ENCODE data around the gene PPP1R26. TPM values are rescaled to one million over a fixed set of nuclear protein-coding genes. Genes with fewer than 3 reads are reported as not detected.
A peak's percentile ranks its signal among the peaks of the same experiment; 100 is the strongest.
"Not testable (repeated sequence)": the region's sequence is repeated elsewhere in the genome, so short reads cannot be mapped to it uniquely, and the experiment has no call there.

Gene PPP1R26
- total and polyA plus RNA-seq, 3 experiments from 2014 or later = 0.47 to 0.84 (median 0.59) TPM

DNA sequence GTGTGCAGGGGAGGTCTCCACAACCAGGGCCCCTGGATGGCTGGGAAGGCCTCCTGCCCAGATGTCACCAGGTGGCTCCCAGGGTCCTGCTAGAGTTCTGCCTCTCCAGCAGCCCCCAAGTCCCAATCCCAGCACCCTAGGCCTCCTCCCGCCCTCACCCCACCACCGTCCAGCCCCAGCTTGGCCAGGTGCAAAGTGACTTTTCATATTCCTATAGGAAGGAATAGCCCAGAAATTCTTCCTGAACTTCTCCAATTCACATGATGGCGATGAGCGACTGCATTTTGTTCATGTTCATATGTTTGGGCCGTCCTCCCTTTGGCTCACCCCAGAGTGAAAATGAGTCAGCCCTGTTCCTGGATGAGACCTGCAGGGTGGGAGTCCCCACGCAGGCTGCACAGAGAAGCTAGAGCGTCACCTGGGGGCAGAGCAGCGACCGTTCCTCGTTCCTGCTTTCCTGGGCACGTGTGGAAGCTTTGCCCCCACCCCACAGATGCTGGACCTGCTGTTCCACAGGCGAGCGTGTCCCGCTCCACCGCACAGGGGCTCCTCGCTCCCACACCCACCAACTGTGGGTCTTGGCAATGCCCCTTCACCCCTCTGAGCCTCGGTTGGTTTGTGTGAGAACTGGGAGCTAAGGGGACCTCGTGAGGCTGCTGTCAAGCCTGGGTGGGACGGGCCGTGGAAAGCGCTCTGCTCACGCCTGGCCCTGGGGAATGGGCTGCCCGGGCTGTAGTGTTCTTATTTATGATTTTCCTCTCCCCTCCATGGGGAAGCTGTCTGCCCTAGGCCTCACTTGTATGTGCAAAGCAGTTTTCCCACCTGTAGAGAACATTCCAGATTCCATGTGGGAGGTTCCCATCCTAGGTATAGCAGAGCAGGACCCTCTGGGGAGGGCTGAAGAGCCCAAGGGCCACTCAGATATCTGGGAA, 27.8 kb downstream of the PPP1R26 start:
- Histone ChIP-seq H3K27me3 (ENCODE audit: insufficient read depth, low read length, poor library complexity, severe bottlenecking) (no peaks in the 10 kb centered on the region), H3K4me1 (ENCODE audit: insufficient read depth, low read length) (peaks cover 9% of the 10 kb centered on the region), H3K27ac (ENCODE audit: low read depth, low read length) (no peak overlapping the region), H3K36me3 (ENCODE audit: insufficient read depth, low read length) (peaks cover 18% of the 10 kb centered on the region), H3K4me3 (ENCODE audit: low read length) (no peak overlapping the region), H3K9me3 (ENCODE audit: low read length) (no peaks in the 10 kb centered on the region)
- Mint-ChIP-seq H3K4me3 (no peak overlapping the region), H3K9me3 (peaks cover 6 to 14% (median 8%) of the 10 kb centered on the region in 5 donors), H3K27me3 (no peaks in the 10 kb centered on the region), H3K27ac (peak overlapping the region in 1 of 8 donors; percentile 57), H3K4me1 (peaks cover 9 to 15% (median 14%) of the 10 kb centered on the region in 3 donors), H3K36me3 (peaks cover 5 to 29% (median 7%) of the 10 kb centered on the region in 3 donors)
- DNase-seq = peak in 1 of 5 donors; percentile 30
- ChIA-PET POLR2A (no interaction called here), CTCF (no interaction called here)

DNA sequence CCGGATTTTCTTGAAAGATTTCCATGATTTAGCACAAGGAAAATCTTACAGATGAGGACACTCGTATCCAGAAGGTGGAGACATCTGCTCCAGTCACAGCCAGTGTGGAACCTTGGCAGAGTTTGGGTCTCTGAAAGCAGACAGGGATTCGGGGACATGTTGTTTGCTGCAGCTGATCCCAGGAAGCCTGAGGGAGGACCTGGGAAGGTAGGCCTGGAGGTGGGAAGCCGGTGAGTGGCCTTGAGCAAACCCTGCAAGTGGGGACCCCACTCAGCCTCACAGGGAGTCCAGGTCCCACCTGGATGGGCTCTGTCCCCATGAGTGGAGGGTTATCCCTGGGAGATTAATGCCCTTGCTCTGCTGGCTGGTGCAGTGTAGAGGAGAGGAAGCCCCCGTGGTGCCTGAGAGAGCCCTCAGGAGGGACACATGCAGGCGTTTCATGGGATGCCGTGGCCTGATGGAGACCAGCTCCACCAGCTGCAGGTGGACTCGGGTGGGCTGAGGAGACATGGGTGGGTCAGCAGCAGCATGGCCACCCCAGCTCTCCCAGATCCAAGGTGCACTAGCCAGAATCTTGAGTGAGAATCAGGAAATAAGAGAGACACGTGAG, 28.7 kb downstream of the PPP1R26 start:
- DNase-seq = no peak
- Mint-ChIP-seq H3K27me3 (no peaks in the 10 kb centered on the region), H3K36me3 (peaks cover 4 to 21% (median 7%) of the 10 kb centered on the region in 3 donors), H3K4me1 (peaks cover 5 to 9% (median 5%) of the 10 kb centered on the region in 3 donors), H3K9me3 (peaks cover 6 to 14% (median 8%) of the 10 kb centered on the region in 5 donors), H3K4me3 (peak overlapping the region in 1 of 7 donors; percentile 37), H3K27ac (no peak overlapping the region)
- no peak overlapping the region for H3K27ac ChIP-seq (ENCODE audit: low read depth, low read length)
- H3K4me1 ChIP-seq (ENCODE audit: insufficient read depth, low read length) = peaks cover 4% of the 10 kb centered on the region
- ChIA-PET POLR2A (no interaction called here), CTCF (no interaction called here)
- no peaks in the 10 kb centered on the region for H3K9me3 ChIP-seq (ENCODE audit: low read length)
- H3K27me3 ChIP-seq (ENCODE audit: insufficient read depth, low read length, poor library complexity, severe bottlenecking) = no peaks in the 10 kb centered on the region
- peaks cover 10% of the 10 kb centered on the region for H3K36me3 ChIP-seq (ENCODE audit: insufficient read depth, low read length)
- H3K4me3 ChIP-seq (ENCODE audit: low read length) = no peak overlapping the region

DNA sequence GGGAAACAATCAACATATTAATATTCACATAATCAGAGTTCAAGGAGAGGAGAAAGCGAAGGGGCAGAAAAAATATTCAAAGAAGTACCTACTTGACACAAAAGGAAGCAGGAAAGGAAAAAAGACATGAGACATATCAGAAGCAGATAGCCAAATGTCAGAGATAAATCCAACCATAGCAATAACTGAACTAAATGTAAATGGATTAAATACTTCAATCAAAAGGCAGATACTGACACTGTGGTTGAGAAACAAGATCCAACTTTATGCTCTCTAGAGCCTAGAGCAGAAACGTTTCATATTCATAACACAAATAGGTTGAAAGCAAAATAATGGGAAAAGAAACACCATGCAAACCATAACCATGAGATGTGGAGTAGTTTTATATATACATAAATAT, 29.9 kb downstream of the PPP1R26 start:
- H3K9me3 ChIP-seq (ENCODE audit: low read length) = no peaks in the 10 kb centered on the region
- Mint-ChIP-seq H3K27ac (no peak overlapping the region), H3K9me3 (peaks cover 6 to 14% (median 8%) of the 10 kb centered on the region in 5 donors), H3K4me1 (peaks cover 2 to 4% (median 3%) of the 10 kb centered on the region in 3 donors), H3K4me3 (peak overlapping the region in 1 of 7 donors; percentile 22), H3K27me3 (no peaks in the 10 kb centered on the region), H3K36me3 (peaks cover 1 to 9% (median 7%) of the 10 kb centered on the region in 3 donors)
- no peaks in the 10 kb centered on the region for H3K27me3 ChIP-seq (ENCODE audit: insufficient read depth, low read length, poor library complexity, severe bottlenecking)
- ChIA-PET POLR2A (no interaction called here), CTCF (no interaction called here)
- H3K27ac ChIP-seq (ENCODE audit: low read depth, low read length) = no peak overlapping the region
- no peak overlapping the region for H3K4me3 ChIP-seq (ENCODE audit: low read length)
- H3K4me1 ChIP-seq (ENCODE audit: insufficient read depth, low read length) = peaks cover under 1% of the 10 kb centered on the region
- DNase-seq = no peak
- peaks cover 1% of the 10 kb centered on the region for H3K36me3 ChIP-seq (ENCODE audit: insufficient read depth, low read length)

DNA sequence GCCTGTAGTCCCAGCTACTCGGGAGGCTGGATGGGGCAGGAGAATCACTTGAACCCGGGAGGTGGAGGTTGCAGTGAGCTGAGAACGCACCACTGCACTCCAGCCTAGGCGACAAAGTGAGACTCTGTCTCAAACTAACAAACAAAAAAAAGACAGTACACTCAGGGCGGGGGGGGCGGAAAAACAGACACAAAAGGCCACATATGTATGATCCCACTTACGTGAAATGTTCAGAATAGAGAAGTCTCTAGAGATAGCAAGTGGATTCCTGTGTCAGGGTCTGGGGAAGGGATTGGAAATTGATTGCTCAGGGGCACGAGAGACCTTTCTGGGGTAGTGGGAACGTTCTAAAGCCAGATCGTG, 32.6 kb downstream of the PPP1R26 start:
- Histone ChIP-seq H3K4me3 (ENCODE audit: low read length) (no peak overlapping the region), H3K27ac (ENCODE audit: low read depth, low read length) (no peak overlapping the region), H3K36me3 (ENCODE audit: insufficient read depth, low read length) (no peaks in the 10 kb centered on the region), H3K4me1 (ENCODE audit: insufficient read depth, low read length) (no peaks in the 10 kb centered on the region), H3K9me3 (ENCODE audit: low read length) (no peaks in the 10 kb centered on the region), H3K27me3 (ENCODE audit: insufficient read depth, low read length, poor library complexity, severe bottlenecking) (no peaks in the 10 kb centered on the region)
- H3K9me3 Mint-ChIP-seq = peaks cover 6 to 14% (median 6%) of the 10 kb centered on the region in 5 donors
- H3K4me3 Mint-ChIP-seq = no peak overlapping the region
- ChIA-PET POLR2A (no interaction called here), CTCF (no interaction called here)
- H3K27ac Mint-ChIP-seq = no peak overlapping the region
- no peaks in the 10 kb centered on the region for H3K27me3 Mint-ChIP-seq
- peaks cover 0 to 7% (median 0%) of the 10 kb centered on the region in 3 donors for H3K36me3 Mint-ChIP-seq
- peak in 1 of 5 donors; percentile 10 for DNase-seq
- H3K4me1 Mint-ChIP-seq = no peaks in the 10 kb centered on the region

DNA sequence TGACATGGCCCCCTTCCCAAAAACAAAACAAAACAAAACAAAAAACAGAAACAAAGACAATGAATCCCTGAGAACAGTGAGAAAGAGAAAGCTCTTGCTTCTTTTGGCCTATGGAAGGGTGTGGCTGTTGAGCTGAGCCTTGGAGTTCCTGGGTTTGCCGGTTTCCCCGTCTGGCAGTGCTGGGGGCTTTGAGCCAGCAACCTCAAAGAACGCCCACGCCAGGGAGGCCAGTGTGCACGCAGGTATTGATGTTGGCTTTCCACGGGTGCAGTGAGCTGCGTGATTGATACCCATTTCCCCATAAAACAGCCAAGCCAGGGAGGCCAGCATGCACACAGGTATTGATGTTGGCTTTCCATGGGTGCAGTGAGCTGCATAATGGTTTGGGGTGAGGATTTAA, 33.3 kb downstream of the PPP1R26 start:
- no peak overlapping the region for H3K4me3 ChIP-seq (ENCODE audit: low read length)
- no peak overlapping the region for H3K27ac ChIP-seq (ENCODE audit: low read depth, low read length)
- H3K36me3 ChIP-seq (ENCODE audit: insufficient read depth, low read length) = no peaks in the 10 kb centered on the region
- Mint-ChIP-seq H3K4me3 (no peak overlapping the region), H3K27me3 (no peaks in the 10 kb centered on the region), H3K27ac (no peak overlapping the region), H3K4me1 (no peaks in the 10 kb centered on the region), H3K36me3 (peaks cover 0 to 7% (median 0%) of the 10 kb centered on the region in 3 donors), H3K9me3 (peaks cover 5 to 14% (median 6%) of the 10 kb centered on the region in 5 donors)
- POLR2A ChIA-PET = no interaction called here
- CTCF ChIA-PET = no interaction called here
- DNase-seq = no peak
- no peaks in the 10 kb centered on the region for H3K4me1 ChIP-seq (ENCODE audit: insufficient read depth, low read length)
- no peaks in the 10 kb centered on the region for H3K27me3 ChIP-seq (ENCODE audit: insufficient read depth, low read length, poor library complexity, severe bottlenecking)
- no peaks in the 10 kb centered on the region for H3K9me3 ChIP-seq (ENCODE audit: low read length)

DNA sequence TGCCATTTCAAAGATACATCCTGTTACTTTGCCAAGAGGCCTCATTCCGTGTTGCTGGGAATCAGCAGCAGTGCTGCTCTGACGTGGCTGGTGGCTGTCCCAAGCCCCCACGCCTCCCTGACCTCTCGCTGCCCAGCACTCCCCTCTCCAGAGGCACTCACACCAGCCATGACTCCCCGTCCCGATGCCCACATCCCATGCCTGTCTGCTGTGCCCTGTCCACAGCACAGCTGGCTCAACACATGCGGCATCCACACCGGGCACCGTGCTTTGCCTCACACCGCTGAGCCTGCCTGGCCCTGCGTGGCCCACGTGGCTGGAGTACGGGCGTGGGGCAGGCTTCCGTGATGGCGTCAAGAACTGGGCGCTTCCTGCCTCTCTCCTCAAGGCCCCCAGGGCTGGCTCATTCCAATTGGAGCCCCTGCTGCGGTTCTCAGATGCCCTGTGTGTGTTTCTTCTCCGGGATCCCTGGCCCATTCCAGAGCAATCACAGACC, 33.8 kb downstream of the PPP1R26 start:
- H3K36me3 ChIP-seq (ENCODE audit: insufficient read depth, low read length) = no peaks in the 10 kb centered on the region
- Mint-ChIP-seq H3K27me3 (no peaks in the 10 kb centered on the region), H3K4me1 (no peaks in the 10 kb centered on the region)

DNA sequence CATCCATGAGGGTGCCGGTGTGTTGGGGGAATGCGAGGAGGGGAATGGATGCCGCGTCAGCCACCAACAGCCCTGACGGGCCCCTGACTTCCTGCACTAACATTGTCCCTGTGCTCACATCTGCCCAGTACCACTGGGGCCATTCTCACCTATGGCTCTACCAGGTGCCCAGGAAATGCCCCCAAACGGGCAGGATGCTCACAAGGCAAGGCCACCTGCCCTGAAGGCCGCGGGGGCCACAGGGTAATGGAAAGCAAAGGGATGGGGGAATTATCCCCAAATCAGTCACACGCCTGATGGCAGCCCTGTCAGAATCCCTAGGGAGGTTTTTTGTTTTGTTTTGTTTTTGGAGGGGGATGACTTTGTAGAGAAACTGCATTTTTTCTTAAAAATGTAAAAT, 34.3 kb downstream of the PPP1R26 start:
- H3K27ac Mint-ChIP-seq; H3K27ac ChIP-seq (ENCODE audit: low read depth, low read length); H3K9me3 ChIP-seq (ENCODE audit: low read length); H3K4me1 ChIP-seq (ENCODE audit: insufficient read depth, low read length); H3K27me3 Mint-ChIP-seq; H3K36me3 ChIP-seq (ENCODE audit: insufficient read depth, low read length); H3K27me3 ChIP-seq (ENCODE audit: insufficient read depth, low read length, poor library complexity, severe bottlenecking); H3K4me1 Mint-ChIP-seq; POLR2A ChIA-PET; H3K36me3 Mint-ChIP-seq; DNase-seq; H3K4me3 ChIP-seq (ENCODE audit: low read length); H3K4me3 Mint-ChIP-seq: not testable (repeated sequence)
- peaks cover 4 to 11% (median 6%) of the 10 kb centered on the region in 5 donors for H3K9me3 Mint-ChIP-seq
- CTCF ChIA-PET = interaction anchor here (1.0 kb wide), 1 partner anchor 9 kb away, joined by 3 read pairs; no protein-coding TSS in a partner anchor

More for the DNA sequence above, 33.8 kb downstream of the PPP1R26 start:
- CTCF ChIA-PET = no interaction called here
- Histone ChIP-seq H3K4me3 (ENCODE audit: low read length) (no peak overlapping the region), H3K4me1 (ENCODE audit: insufficient read depth, low read length) (no peaks in the 10 kb centered on the region), H3K27ac (ENCODE audit: low read depth, low read length) (no peak overlapping the region), H3K9me3 (ENCODE audit: low read length) (no peaks in the 10 kb centered on the region), H3K27me3 (ENCODE audit: insufficient read depth, low read length, poor library complexity, severe bottlenecking) (no peaks in the 10 kb centered on the region)
- Mint-ChIP-seq H3K27ac (peak overlapping the region in 1 of 8 donors; percentile 14), H3K9me3 (peaks cover 6 to 14% (median 6%) of the 10 kb centered on the region in 5 donors), H3K36me3 (peaks cover 0 to 7% (median 0%) of the 10 kb centered on the region in 3 donors), H3K4me3 (no peak overlapping the region)
- DNase-seq = no peak
- POLR2A ChIA-PET = no interaction called here
